ENCODE data around the gene NHSL1. TPM values are rescaled to one million over a fixed set of nuclear protein-coding genes. Genes with fewer than 3 reads are reported as not detected.

NHSL1 gene
- total RNA-seq, 2 donors from 2014 or later = 9.7 to 13.3 TPM

DNA sequence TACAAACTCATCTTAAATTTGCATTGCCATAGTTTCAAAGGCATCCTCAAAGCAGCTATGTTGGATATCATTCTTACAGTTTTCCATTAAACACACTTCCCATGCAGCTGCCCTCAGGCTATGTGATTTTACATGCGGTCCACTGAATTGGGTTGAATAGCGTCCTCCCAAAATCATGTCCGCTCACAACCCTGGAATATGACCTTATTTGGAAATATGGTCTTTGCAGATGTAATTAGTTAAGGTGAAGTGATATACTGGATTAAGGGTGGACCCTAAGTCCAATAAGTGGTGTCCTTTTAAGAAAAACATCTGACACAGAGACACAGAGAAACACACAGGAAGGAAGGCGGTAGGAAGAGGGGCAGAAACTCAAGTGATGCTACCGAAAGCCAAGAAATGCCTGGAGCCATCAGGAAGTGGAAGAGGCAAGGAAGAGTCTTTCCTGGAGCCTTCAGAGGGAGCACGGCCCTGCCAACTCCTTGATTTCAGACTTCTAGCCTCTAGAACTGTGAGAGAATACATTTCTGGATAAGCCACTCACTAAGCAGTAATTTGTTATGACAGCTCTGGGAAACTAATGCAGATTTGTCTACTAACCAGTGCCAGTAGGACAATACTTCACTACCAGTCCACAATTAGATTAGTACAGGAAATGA lies 42.7 kb upstream of the NHSL1 start:
- H3K4me3 ChIP-seq = no peak overlapping the region
- no peaks in the 10 kb centered on the region for H3K36me3 ChIP-seq
- ATAC-seq (ENCODE audit: insufficient number of reproducible peaks, low FRiP score, low read depth) = no peak
- DNase-seq (ENCODE audit: low spot score) = no peak
- no peak overlapping the region for H3K27ac ChIP-seq
- H3K27me3 ChIP-seq (replicated peaks; ENCODE audit: insufficient read depth) = no peaks in the 10 kb centered on the region
- H3K4me1 ChIP-seq (ENCODE audit: control insufficient read depth in 1 of 2, low read depth in 2 of 2) = peaks cover 2 to 14% of the 10 kb centered on the region in 2 donors
- no peak for TF ChIP-seq CTCF (IDR thresholded peaks at IDR 0.05)
- H3K9me3 ChIP-seq = no peaks in the 10 kb centered on the region

- Histone ChIP-seq H3K4me3 (no peak overlapping the region), H3K9me3 (no peaks in the 10 kb centered on the region), H3K27me3 (replicated peaks; ENCODE audit: insufficient read depth) (no peaks in the 10 kb centered on the region), H3K27ac (no peak overlapping the region), H3K36me3 (no peaks in the 10 kb centered on the region), H3K4me1 (ENCODE audit: control insufficient read depth in 1 of 2, low read depth in 2 of 2) (peaks cover 5 to 18% of the 10 kb centered on the region in 2 donors)
- TF ChIP-seq CTCF (IDR thresholded peaks at IDR 0.05) = no peak
- DNase-seq (ENCODE audit: low spot score) (no peak), ATAC-seq (ENCODE audit: insufficient number of reproducible peaks, low FRiP score, low read depth) (no peak)
Observed at GRCh38 chr6:138540468-138540867, 41.2 kb upstream of the NHSL1 start.

DNA sequence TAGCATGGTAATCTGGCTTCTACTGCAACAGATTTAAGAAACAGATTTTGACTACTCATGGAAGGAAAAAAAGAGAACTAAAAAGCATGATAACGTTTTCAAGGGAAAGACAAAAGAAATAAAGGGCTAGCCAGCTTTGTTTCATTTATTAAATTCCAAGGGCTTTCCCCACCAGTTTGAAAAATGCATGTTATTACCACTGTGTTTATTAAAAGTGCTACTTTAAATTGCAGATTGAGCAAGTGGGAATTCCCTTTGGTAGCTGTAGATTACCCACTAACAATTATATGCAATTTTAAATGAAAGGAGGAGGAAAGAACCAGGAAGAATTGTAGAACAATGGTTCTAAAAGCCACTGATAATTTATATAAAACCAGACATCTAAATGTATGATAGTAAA lies 40.6 kb upstream of the NHSL1 start:
- Histone ChIP-seq H3K9me3 (no peaks in the 10 kb centered on the region), H3K36me3 (no peaks in the 10 kb centered on the region), H3K4me3 (no peak overlapping the region), H3K27ac (no peak overlapping the region), H3K27me3 (replicated peaks; ENCODE audit: insufficient read depth) (no peaks in the 10 kb centered on the region), H3K4me1 (ENCODE audit: control insufficient read depth in 1 of 2, low read depth in 2 of 2) (peaks cover 5 to 18% of the 10 kb centered on the region in 2 donors)
- TF ChIP-seq CTCF (IDR thresholded peaks at IDR 0.05) = no peak
- DNase-seq (ENCODE audit: low spot score) (no peak), ATAC-seq (ENCODE audit: insufficient number of reproducible peaks, low FRiP score, low read depth) (no peak)

- H3K27ac ChIP-seq = no peak overlapping the region
- H3K9me3 ChIP-seq = no peaks in the 10 kb centered on the region
- ATAC-seq (ENCODE audit: insufficient number of reproducible peaks, low FRiP score, low read depth) (no peak), DNase-seq (ENCODE audit: low spot score) (no peak)
- H3K4me1 ChIP-seq (ENCODE audit: control insufficient read depth in 1 of 2, low read depth in 2 of 2) = peaks cover 5 to 18% of the 10 kb centered on the region in 2 donors
- H3K36me3 ChIP-seq = no peaks in the 10 kb centered on the region
- no peak overlapping the region for H3K4me3 ChIP-seq
- TF ChIP-seq CTCF (IDR thresholded peaks at IDR 0.05) = no peak
- no peaks in the 10 kb centered on the region for H3K27me3 ChIP-seq (replicated peaks; ENCODE audit: insufficient read depth)
Observed at GRCh38 chr6:138538390-138539031, 39.2 kb upstream of the NHSL1 start.

- no peaks in the 10 kb centered on the region for H3K27me3 ChIP-seq (replicated peaks; ENCODE audit: insufficient read depth)
- ATAC-seq (ENCODE audit: insufficient number of reproducible peaks, low FRiP score, low read depth) (no peak), DNase-seq (ENCODE audit: low spot score) (no peak)
- H3K9me3 ChIP-seq = no peaks in the 10 kb centered on the region
- H3K36me3 ChIP-seq = no peaks in the 10 kb centered on the region
- no peak overlapping the region for H3K4me3 ChIP-seq
- TF ChIP-seq CTCF (IDR thresholded peaks at IDR 0.05) = no peak
- no peak overlapping the region for H3K27ac ChIP-seq
- peaks cover 5 to 18% of the 10 kb centered on the region in 2 donors for H3K4me1 ChIP-seq (ENCODE audit: control insufficient read depth in 1 of 2, low read depth in 2 of 2)
Observed at GRCh38 chr6:138537106-138537505, 37.8 kb upstream of the NHSL1 start.
